C4-2B (cell line): ENCODE results near the gene TMEM205.

Experiments used
- ZFX ChIP-seq: fragments of 450-650 bp; IDR thresholded peaks from 2 replicates; pipeline ENCODE4 v1.6.1; 2017
- TF ChIP-seq, protein P1 (sequence below): fragments of 450-650 bp; conservative IDR thresholded peaks from 2 replicates; pipeline ENCODE4 v1.5.1; 2017; ENCODE audit warnings: mild to moderate bottlenecking

DNA sequence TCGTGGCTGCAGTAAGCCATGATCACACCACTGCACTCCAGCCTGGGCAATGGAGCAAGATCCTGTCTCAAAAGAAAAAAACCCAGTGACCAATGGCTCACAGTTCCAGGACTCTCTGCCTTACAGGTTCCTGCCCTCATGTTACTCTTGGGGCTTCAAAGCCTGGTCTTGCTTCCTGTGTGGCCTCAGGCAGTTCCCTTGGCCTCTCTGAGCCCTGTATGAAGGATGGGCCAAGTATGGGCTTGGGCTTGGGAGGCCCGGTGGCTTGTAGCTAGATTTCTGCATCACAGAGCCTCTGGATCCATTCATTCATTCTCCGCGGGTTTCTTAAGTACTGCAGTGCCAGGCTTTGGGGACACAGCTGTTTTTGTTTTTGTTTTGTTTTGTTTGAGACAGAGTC lies 50.9 kb downstream of the TMEM205 start:
- TF ChIP-seq, protein P1, sequence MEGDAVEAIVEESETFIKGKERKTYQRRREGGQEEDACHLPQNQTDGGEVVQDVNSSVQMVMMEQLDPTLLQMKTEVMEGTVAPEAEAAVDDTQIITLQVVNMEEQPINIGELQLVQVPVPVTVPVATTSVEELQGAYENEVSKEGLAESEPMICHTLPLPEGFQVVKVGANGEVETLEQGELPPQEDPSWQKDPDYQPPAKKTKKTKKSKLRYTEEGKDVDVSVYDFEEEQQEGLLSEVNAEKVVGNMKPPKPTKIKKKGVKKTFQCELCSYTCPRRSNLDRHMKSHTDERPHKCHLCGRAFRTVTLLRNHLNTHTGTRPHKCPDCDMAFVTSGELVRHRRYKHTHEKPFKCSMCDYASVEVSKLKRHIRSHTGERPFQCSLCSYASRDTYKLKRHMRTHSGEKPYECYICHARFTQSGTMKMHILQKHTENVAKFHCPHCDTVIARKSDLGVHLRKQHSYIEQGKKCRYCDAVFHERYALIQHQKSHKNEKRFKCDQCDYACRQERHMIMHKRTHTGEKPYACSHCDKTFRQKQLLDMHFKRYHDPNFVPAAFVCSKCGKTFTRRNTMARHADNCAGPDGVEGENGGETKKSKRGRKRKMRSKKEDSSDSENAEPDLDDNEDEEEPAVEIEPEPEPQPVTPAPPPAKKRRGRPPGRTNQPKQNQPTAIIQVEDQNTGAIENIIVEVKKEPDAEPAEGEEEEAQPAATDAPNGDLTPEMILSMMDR = no peak
- TF ChIP-seq ZFX = no peak
